GM23248 (cell line): Measurements from ENCODE around the gene TBC1D12.

Experiments used
- EZH2 ChIP-seq: fragments of 200-600 bp; sonication (generic); IDR thresholded peaks from 2 replicates; pipeline ENCODE4 v1.6.1; 2018; ENCODE audit warnings: antibody characterized with exemption, mild to moderate bottlenecking; ENCODE audit not compliant: insufficient read depth, poor library complexity, severe bottlenecking
- EZH2phosphoT487 ChIP-seq: fragments of 200-600 bp; sonication (generic); IDR thresholded peaks from 2 replicates; pipeline ENCODE4 v1.6.1; 2018; ENCODE audit warnings: antibody characterized with exemption, moderate library complexity, mild to moderate bottlenecking, low read depth; ENCODE audit not compliant: insufficient read depth

- no peak for TF ChIP-seq EZH2
- TF ChIP-seq EZH2phosphoT487: no peak
These were observed 4.6 kb upstream of the TBC1D12 start for GRCh38 chr10:94397549-94398370.
